IPS DF 6.9 (cell line): ENCODE measurements around the gene TENM4.

Experiments
- DNase-seq: peaks from one replicate; pipeline ENCODE4 v3.0.0-alpha.2; 2013; ENCODE audit warnings: low read depth, low spot score
- H3K27ac ChIP-seq: one replicate; pipeline ENCODE4 v1.5.1; 2013; ENCODE audit warnings: low read length, control low read depth
- H3K27me3 ChIP-seq: 2 replicates; pipeline ENCODE4 v1.6.1; 2013; ENCODE audit warnings: mild to moderate bottlenecking, low read length; ENCODE audit not compliant: control insufficient read depth, insufficient read depth
- H3K36me3 ChIP-seq: 2 replicates; pipeline ENCODE4 v1.6.1; 2013; ENCODE audit warnings: low read length; ENCODE audit not compliant: control insufficient read depth, insufficient read depth
- H3K4me1 ChIP-seq: 2 replicates; pipeline ENCODE4 v1.6.1; 2013; ENCODE audit warnings: low read length; ENCODE audit not compliant: control insufficient read depth, insufficient read depth
- H3K4me3 ChIP-seq: 2 replicates; pipeline ENCODE4 v1.5.1; 2013; ENCODE audit warnings: mild to moderate bottlenecking, low read length
- H3K9me3 ChIP-seq: 2 replicates; pipeline ENCODE4 v1.6.1; 2013; ENCODE audit warnings: low read length, inconsistent platforms; ENCODE audit not compliant: control insufficient read depth, insufficient read depth
- WGBS: extraction: QIAGEN DNeasy Blood & Tissue Kit; methylation state at CpG from one replicate; pipeline ENCODE4 v1.1.7; 2013; ENCODE audit warnings: mixed read lengths, missing lambda C conversion rate; ENCODE audit not compliant: insufficient read length, insufficient coverage; 5-methylcytosine and 5-hydroxymethylcytosine counted together

TENM4 gene

DNA sequence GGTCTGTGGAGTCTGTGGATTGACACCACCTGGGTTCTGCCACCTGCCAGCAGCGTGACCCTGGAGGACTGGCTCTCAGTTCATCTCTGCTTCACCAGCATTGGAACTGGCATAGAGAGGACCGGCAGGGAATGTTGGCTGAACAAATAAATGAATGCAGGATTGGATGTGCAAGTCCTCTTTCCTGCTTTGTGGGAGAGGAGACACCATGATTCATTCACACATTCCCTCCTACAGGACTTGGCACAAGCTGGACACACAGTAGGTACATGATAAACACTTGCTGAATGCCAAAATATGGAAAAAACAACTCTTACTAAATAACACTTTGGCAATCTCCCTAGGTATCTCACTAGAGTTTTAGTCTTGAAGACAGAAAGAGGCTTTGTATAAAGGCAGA, 749.6 kb downstream of the TENM4 start:
- no peak for DNase-seq
- no CpG with 5 or more reads among the region's 2 CpGs for WGBS

GRCh38 chr11:78690352-78690987, 750.4 kb downstream of the TENM4 start:
- no peak for DNase-seq
- no peaks in the 10 kb centered on the region for H3K36me3 ChIP-seq
- peaks cover 5% of the 10 kb centered on the region; the same call in 1 of the 2 replicates for H3K4me1 ChIP-seq
- H3K9me3 ChIP-seq = no peaks in the 10 kb centered on the region
- no peaks in the 10 kb centered on the region for H3K27me3 ChIP-seq
- no peak overlapping the region for H3K4me3 ChIP-seq
- H3K27ac ChIP-seq = no peak overlapping the region
- no CpG with 5 or more reads among the region's 2 CpGs for WGBS

More for the DNA sequence above, 749.6 kb downstream of the TENM4 start:
- H3K9me3 ChIP-seq = no peaks in the 10 kb centered on the region
- H3K4me1 ChIP-seq = peaks cover 5% of the 10 kb centered on the region; the same call in 1 of the 2 replicates
- H3K27me3 ChIP-seq = no peaks in the 10 kb centered on the region
- no peak overlapping the region for H3K27ac ChIP-seq
- no peaks in the 10 kb centered on the region for H3K36me3 ChIP-seq
- no peak overlapping the region for H3K4me3 ChIP-seq

GRCh38 chr11:78689585-78690153, 751.2 kb downstream of the TENM4 start:
- H3K27me3 ChIP-seq = no peaks in the 10 kb centered on the region
- no peaks in the 10 kb centered on the region for H3K36me3 ChIP-seq
- H3K27ac ChIP-seq = no peak overlapping the region
- no CpG with 5 or more reads among the region's 5 CpGs for WGBS
- H3K4me1 ChIP-seq = peaks cover 5% of the 10 kb centered on the region; the same call in 1 of the 2 replicates
- no peak for DNase-seq
- H3K4me3 ChIP-seq = no peak overlapping the region
- H3K9me3 ChIP-seq = no peaks in the 10 kb centered on the region

DNA sequence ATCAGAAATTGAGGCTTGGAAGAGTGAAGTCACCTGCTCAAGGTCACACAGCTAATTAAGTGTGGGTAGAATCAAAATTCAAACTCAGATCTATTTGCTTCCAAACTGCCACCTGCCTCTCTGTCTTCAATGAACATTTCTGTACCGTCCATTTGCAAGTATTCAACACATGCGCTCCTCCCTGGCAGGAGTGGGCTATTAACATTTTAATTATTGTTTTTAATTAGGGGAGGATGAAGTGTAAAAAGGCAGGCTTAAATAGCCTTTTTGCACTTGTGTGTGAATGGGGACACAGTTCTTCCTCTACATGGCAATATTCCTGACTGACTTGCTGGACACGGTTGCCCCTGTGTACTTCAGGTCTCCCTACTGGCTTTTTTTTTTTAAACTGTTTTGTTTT, 751.7 kb downstream of the TENM4 start:
- WGBS = no CpG with 5 or more reads among the region's 3 CpGs
- no peaks in the 10 kb centered on the region for H3K9me3 ChIP-seq
- no peaks in the 10 kb centered on the region for H3K27me3 ChIP-seq
- H3K27ac ChIP-seq = no peak overlapping the region
- H3K4me1 ChIP-seq = peaks cover 5% of the 10 kb centered on the region; the same call in 1 of the 2 replicates
- no peak overlapping the region for H3K4me3 ChIP-seq
- DNase-seq = no peak
- H3K36me3 ChIP-seq = no peaks in the 10 kb centered on the region

DNA sequence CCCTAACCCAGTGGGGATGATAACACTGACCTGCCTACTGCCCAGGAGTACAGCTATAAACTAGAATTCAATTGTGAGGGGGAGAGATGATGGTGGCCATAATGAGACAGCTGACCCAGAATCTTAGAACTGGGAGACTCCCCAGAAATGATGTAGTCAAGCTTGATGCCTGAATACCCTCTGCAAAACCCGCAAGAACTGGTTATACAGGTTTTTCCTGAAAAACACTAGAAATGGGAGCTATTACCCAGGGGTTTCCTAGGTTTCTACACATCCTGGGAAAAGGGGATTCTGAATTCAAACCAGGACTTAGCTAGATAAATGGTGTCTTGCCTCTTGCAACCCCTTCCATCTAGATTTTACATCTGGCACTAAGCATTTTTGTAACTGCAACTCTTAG, 752.4 kb downstream of the TENM4 start:
- no peak for DNase-seq
- no peaks in the 10 kb centered on the region for H3K9me3 ChIP-seq
- no CpG with 5 or more reads among the region's 1 CpG for WGBS
- no peaks in the 10 kb centered on the region for H3K27me3 ChIP-seq
- H3K4me3 ChIP-seq = no peak overlapping the region
- H3K4me1 ChIP-seq = peaks cover 5% of the 10 kb centered on the region; the same call in 1 of the 2 replicates
- H3K27ac ChIP-seq = no peak overlapping the region
- H3K36me3 ChIP-seq = no peaks in the 10 kb centered on the region

GRCh38 chr11:78685156-78685555, 755.7 kb downstream of the TENM4 start:
- Histone ChIP-seq H3K36me3 (no peaks in the 10 kb centered on the region), H3K27me3 (no peaks in the 10 kb centered on the region)
- WGBS = no CpG with 5 or more reads among the region's 3 CpGs

GRCh38 chr11:78684377-78684776, 756.5 kb downstream of the TENM4 start:
- WGBS = no CpG with 5 or more reads among the region's 2 CpGs
- Histone ChIP-seq H3K4me1 (peaks cover 3% of the 10 kb centered on the region; the same call in 1 of the 2 replicates), H3K27ac (no peak overlapping the region), H3K9me3 (no peaks in the 10 kb centered on the region), H3K4me3 (no peak overlapping the region), H3K36me3 (no peaks in the 10 kb centered on the region), H3K27me3 (no peaks in the 10 kb centered on the region)
- DNase-seq = no peak

More at GRCh38 chr11:78685156-78685555, 755.7 kb downstream of the TENM4 start:
- Histone ChIP-seq H3K27ac (no peak overlapping the region), H3K4me1 (peaks cover 5% of the 10 kb centered on the region; the same call in 1 of the 2 replicates), H3K9me3 (no peaks in the 10 kb centered on the region), H3K4me3 (no peak overlapping the region)
- DNase-seq = no peak

- H3K4me3 ChIP-seq = no peak overlapping the region; the same call in 1 of the 2 replicates
- no peaks in the 10 kb centered on the region for H3K9me3 ChIP-seq
- H3K27ac ChIP-seq = no peak overlapping the region
- H3K27me3 ChIP-seq = no peaks in the 10 kb centered on the region
- DNase-seq = no peak
- peaks cover 3% of the 10 kb centered on the region; the same call in 1 of the 2 replicates for H3K4me1 ChIP-seq
- no CpG with 5 or more reads among the region's 5 CpGs for WGBS
- no peaks in the 10 kb centered on the region for H3K36me3 ChIP-seq
These were observed 757.1 kb downstream of the TENM4 start for GRCh38 chr11:78683774-78684173.

- WGBS = no CpG with 5 or more reads among the region's 24 CpGs
- Histone ChIP-seq H3K27ac (no peak overlapping the region), H3K4me3 (no peak overlapping the region), H3K36me3 (no peaks in the 10 kb centered on the region), H3K4me1 (no peaks in the 10 kb centered on the region), H3K27me3 (no peaks in the 10 kb centered on the region), H3K9me3 (no peaks in the 10 kb centered on the region)
- DNase-seq = no peak
These were observed 764.7 kb downstream of the TENM4 start for GRCh38 chr11:78676026-78676557.

- DNase-seq = no peak
- H3K9me3 ChIP-seq = no peaks in the 10 kb centered on the region
- H3K27ac ChIP-seq = no peak overlapping the region
- no peaks in the 10 kb centered on the region for H3K27me3 ChIP-seq
- no CpG with 5 or more reads among the region's 9 CpGs for WGBS
- H3K4me1 ChIP-seq = no peaks in the 10 kb centered on the region
- no peaks in the 10 kb centered on the region for H3K36me3 ChIP-seq
- H3K4me3 ChIP-seq = no peak overlapping the region
These were observed 767.8 kb downstream of the TENM4 start for GRCh38 chr11:78672850-78673620.
